ENCODE results near the gene PGGHG. TPM values are rescaled to one million over a fixed set of nuclear protein-coding genes. Genes with fewer than 3 reads are reported as not detected.

The PGGHG gene
- total RNA-seq, 2 donors from 2014 or later: 248 to 484 TPM

DNA sequence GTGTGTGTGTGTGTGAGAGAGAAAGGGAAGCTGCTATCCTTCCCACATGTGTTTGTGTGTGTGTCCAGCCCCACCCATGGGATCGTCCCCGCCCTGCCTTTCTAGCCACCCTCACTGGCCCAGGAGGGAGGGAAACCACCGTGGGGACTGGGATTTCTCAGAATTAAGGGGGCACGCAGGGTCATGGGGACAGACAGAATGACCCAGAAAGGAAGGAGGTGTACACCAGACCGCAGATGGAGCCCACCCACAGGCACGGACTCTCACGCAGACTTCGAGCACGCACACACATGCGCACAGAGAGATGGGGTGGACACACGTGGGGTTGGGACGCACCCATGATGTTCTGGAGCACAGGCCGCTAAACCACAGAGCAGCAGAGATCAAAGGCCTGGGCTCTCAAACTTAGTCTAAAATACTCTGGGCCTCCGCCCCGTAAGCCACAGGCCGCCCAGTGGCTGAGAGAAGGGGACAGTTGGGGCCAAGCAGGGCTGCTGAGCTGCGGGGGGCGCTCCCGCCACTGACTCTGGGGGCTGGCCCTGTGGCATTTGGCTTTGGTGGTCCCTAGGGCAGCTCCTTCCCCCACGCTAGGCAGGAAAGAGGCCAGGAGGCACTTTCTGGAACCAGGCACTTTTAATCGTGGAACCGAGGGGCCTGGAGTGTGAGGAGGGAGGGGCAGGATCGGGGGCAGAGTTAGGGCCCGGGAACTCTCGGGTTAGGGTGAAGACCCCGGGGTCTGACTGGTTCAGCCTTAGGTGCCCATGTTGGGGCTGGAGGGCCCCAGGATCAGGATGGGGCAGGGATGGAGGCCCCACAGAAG lies 8.9 kb downstream of the PGGHG start:
- intact Hi-C loops (cut with DNase I): loop anchor here (5.0 kb wide), 1 partner anchor 55 kb away; no protein-coding TSS in a partner anchor
- peaks cover 0 to 3% of the 10 kb centered on the region in 2 donors for H3K36me3 ChIP-seq (replicated peaks in 1 of 2; ENCODE audit: insufficient read depth in 1 of 2, low read depth in 2 of 2)
- no peaks in the 10 kb centered on the region for H3K27me3 ChIP-seq
- 29 to 33% methylated on average over 13 to 26 of the region's 26 CpGs for WGBS, 2 donors
- no peaks in the 10 kb centered on the region for H3K9me3 ChIP-seq
- TF ChIP-seq, protein P1, sequence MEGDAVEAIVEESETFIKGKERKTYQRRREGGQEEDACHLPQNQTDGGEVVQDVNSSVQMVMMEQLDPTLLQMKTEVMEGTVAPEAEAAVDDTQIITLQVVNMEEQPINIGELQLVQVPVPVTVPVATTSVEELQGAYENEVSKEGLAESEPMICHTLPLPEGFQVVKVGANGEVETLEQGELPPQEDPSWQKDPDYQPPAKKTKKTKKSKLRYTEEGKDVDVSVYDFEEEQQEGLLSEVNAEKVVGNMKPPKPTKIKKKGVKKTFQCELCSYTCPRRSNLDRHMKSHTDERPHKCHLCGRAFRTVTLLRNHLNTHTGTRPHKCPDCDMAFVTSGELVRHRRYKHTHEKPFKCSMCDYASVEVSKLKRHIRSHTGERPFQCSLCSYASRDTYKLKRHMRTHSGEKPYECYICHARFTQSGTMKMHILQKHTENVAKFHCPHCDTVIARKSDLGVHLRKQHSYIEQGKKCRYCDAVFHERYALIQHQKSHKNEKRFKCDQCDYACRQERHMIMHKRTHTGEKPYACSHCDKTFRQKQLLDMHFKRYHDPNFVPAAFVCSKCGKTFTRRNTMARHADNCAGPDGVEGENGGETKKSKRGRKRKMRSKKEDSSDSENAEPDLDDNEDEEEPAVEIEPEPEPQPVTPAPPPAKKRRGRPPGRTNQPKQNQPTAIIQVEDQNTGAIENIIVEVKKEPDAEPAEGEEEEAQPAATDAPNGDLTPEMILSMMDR (IDR thresholded peaks at IDR 0.05): no peak
- peak in 1 of 3 donors; percentile 9 for TF ChIP-seq POLR2A (IDR thresholded peaks at IDR 0.05)
- DNase-seq (peak; percentile 31 to 51 (median 43)), ATAC-seq (peak; percentile 17)
- H3K4me3 ChIP-seq: no peak overlapping the region
- H3K4me1 ChIP-seq: peaks cover 71% of the 10 kb centered on the region
- peak overlapping the region in 2 of 4 donors; percentile 37 to 50 for H3K27ac ChIP-seq

DNA sequence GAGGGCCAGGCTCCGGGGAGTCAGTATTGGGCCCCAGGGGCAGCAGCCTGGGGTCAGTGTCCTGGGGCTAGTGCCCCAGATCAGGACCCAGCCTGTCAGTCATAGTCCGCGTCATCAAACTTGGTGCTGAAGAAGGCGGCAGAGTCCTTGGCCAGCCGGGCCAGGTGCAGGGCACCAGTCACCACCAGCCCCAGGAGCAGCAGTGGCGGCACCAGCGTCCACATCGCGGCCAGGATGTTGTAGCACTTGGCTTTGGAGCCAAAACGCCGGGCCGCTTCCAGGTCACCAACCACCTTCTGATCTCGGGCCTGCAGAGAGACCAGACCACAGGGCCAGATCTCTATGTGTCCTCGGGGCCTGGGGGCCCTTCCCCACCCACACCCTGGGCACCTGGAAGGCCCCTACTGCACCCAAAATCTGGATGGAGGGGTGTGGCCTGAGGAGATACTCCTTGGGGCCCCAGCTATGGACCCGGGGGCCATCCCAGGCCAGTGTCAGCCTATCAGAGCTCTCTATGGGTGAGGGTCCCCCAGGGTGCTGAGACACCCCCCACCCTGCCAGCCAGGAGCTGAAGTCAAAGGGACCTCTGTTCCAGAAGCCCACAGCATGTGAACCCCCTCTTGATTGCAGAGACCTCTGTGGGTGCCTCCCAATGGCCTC lies 9.6 kb downstream of the PGGHG start:
- peak; percentile 58 for ATAC-seq
- Histone ChIP-seq H3K9me3 (no peaks in the 10 kb centered on the region), H3K27me3 (no peaks in the 10 kb centered on the region), H3K4me3 (no peak overlapping the region), H3K27ac (peak overlapping the region in 2 of 4 donors; percentile 37 to 50), H3K4me1 (peaks cover 65% of the 10 kb centered on the region), H3K36me3 (replicated peaks in 1 of 2; ENCODE audit: insufficient read depth in 1 of 2, low read depth in 2 of 2) (peaks cover 0 to 3% of the 10 kb centered on the region in 2 donors)
- DNase-seq: peak; percentile 64 to 80 (median 70)
- WGBS, 2 donors: 34% methylated on average over 7 of the region's 15 CpGs; no CpG with 5 or more reads in 1 of the 2 donors
- TF ChIP-seq, protein P1 (IDR thresholded peaks at IDR 0.05): no peak
- TF ChIP-seq POLR2A (IDR thresholded peaks at IDR 0.05): peak; percentile 9 to 55 (median 45)
- intact Hi-C loops (cut with DNase I): loop anchor here (5.0 kb wide), 1 partner anchor 56 kb away; no protein-coding TSS in a partner anchor

- WGBS, 2 donors: 32 to 56% methylated on average over 5 to 40 of the region's 40 CpGs
Measured at GRCh38 chr11:299081-299891, 10.4 kb downstream of the PGGHG start, which contains the start of gene IFITM5. Gene IFITM5, minus strand, starts transcription at chr11:299526. Its CDS starts 36 bp downstream, at chr11:299490.

More at GRCh38 chr11:299081-299891, 10.4 kb downstream of the PGGHG start, which contains the start of gene IFITM5:
- ATAC-seq (no peak), DNase-seq (peak in 1 of 4 donors; percentile 24)
- H3K4me3 ChIP-seq: no peak within 1 kb of the TSS
- H3K36me3 ChIP-seq (replicated peaks in 1 of 2; ENCODE audit: insufficient read depth in 1 of 2, low read depth in 2 of 2): peaks cover 0 to 3% of the 10 kb centered on the region in 2 donors
- H3K27me3 ChIP-seq: no peaks in the 10 kb centered on the region
- peaks cover 57% of the 10 kb centered on the region for H3K4me1 ChIP-seq
- intact Hi-C loops (cut with DNase I): loop anchor here (5.0 kb wide), 1 partner anchor 57 kb away; no protein-coding TSS in a partner anchor
- TF ChIP-seq POLR2A (IDR thresholded peaks at IDR 0.05): no peak
- TF ChIP-seq, protein P1 (IDR thresholded peaks at IDR 0.05): no peak
- no peaks in the 10 kb centered on the region for H3K9me3 ChIP-seq
- H3K27ac ChIP-seq: peak within 1 kb of the TSS in 2 of 4 donors; percentile 37 to 50

Data from body of pancreas (tissue), 4 donors.